Testis (tissue), 3 donors: ENCODE measurements around the gene ARHGAP31. TPM values are rescaled to one million over a fixed set of nuclear protein-coding genes. Genes with fewer than 3 reads are reported as not detected.
"Not testable (repeated sequence)": the region's sequence is repeated elsewhere in the genome, so short reads cannot be mapped to it uniquely, and the experiment has no call there.

ENCODE experiments used
- DNase-seq: peaks from one replicate; pipeline ENCODE4 v3.0.0-alpha.2; 2019
- H3K27ac ChIP-seq, 2 donors: fragments of 200-600 bp; sonication (generic); one replicate each; pipeline ENCODE4 v1.5.1; 2019
- H3K27me3 ChIP-seq: fragments of 200-600 bp; sonication (generic); one replicate; pipeline ENCODE4 v1.5.1; 2019
- H3K36me3 ChIP-seq: fragments of 200-600 bp; sonication (generic); one replicate; pipeline ENCODE4 v1.5.1; 2017; ENCODE audit warnings: low read depth; ENCODE audit errors: missing control alignments
- H3K4me1 ChIP-seq: fragments of 200-600 bp; sonication (generic); one replicate; pipeline ENCODE4 v1.5.1; 2019
- H3K4me3 ChIP-seq, 2 donors: fragments of 200-600 bp; sonication (generic); one replicate each; pipeline ENCODE4 v1.5.1; 2017 to 2019
- H3K9me3 ChIP-seq: fragments of 200-600 bp; sonication (generic); one replicate; pipeline ENCODE4 v1.5.1; 2017
- POLR2A ChIP-seq: fragments of 450-650 bp; IDR thresholded peaks from one replicate; pipeline ENCODE4 v1.6.1; 2017; ENCODE audit warnings: antibody characterized with exemption, mild to moderate bottlenecking, moderate library complexity
- WGBS, 2 donors: methylation state at CpG; one replicate each; pipeline ENCODE4 v1.1.5; 2018; 5-methylcytosine and 5-hydroxymethylcytosine counted together
- intact Hi-C: fragments of 100-400 bp; cut with DNase I; formaldehyde crosslinking; loops from one replicate; pipeline ENCODE4 v1.15.1; 2023; ENCODE audit warnings: low total_unique reads
- polyA plus RNA-seq: library from polyadenylated mRNA; stranded (reverse); fragments of 350-450 nt; fragmentation: Illumina TruSeq; extraction: RNeasy Lipid Tissue Mini Kit (QIAGEN cat#74804); gene quantifications from one replicate; pipeline ENCODE4 v1.2.3, GENCODE V29; 2014; ENCODE audit warnings: low read depth, low replicate concordance; ENCODE audit not compliant: insufficient read depth
- total RNA-seq, 2 donors: library from RNA; depleted of rRNA; stranded (reverse); fragments of >200 nt; gene quantifications; one replicate each; pipeline ENCODE4 v1.2.3, GENCODE V29; 2016
- TF ChIP-seq, protein P1 (sequence below), 3 experiments: fragments of 450-650 bp in 2 of 3; fragments of 200-600 bp in 1 of 3; sonication (generic) in 1 of 3; IDR thresholded peaks; one replicate each; pipeline ENCODE4 v1.5.1; 2016 to 2019; ENCODE audit warnings: antibody characterized with exemption in 3 of 3, mild to moderate bottlenecking in 2 of 3, moderate library complexity in 1 of 3

Gene ARHGAP31
- total and polyA plus RNA-seq, 3 donors from 2014 or later = 5.2 to 6.2 (median 5.6) TPM

DNA sequence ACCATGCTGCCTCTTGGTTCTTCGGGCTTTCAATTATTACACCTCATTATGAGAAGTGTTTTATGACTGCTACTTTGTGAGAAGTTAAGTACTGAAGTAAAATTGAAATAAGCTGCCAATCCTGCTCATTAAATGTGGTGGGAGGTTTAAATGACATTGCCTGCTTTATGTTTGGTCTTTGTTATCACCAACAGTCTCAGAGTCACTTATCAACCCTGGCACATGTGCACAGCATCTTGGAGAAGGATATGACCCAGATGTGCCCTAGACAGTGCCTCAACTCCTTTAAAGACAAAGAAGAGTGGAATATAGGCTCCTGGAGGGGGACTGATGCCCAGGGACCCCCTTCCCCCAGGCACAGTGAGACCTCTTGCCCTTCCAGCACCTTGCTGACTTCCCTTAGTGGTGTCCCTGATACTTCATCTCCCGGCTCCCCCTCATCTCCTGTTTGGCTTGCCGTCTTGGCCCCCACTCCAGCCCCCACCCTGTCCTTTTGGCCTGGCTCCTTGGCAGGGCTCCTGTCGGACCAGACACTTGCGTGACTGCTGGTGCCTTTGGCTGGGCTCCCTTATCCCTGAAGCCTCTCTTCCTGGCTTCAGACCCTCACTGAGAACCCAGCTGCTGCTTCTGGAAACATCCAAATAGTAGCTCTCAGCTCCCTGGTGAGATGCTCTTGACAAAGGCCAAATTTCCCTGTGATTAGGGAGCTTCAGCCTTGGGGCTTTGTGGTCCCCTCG lies 39.8 kb downstream of the ARHGAP31 start:
- Histone ChIP-seq H3K36me3 (no peaks in the 10 kb centered on the region), H3K4me1 (peaks cover 10% of the 10 kb centered on the region), H3K27me3 (no peaks in the 10 kb centered on the region), H3K27ac (no peak overlapping the region), H3K9me3 (no peaks in the 10 kb centered on the region), H3K4me3 (no peak overlapping the region)
- TF ChIP-seq POLR2A = no peak
- TF ChIP-seq, protein P1, sequence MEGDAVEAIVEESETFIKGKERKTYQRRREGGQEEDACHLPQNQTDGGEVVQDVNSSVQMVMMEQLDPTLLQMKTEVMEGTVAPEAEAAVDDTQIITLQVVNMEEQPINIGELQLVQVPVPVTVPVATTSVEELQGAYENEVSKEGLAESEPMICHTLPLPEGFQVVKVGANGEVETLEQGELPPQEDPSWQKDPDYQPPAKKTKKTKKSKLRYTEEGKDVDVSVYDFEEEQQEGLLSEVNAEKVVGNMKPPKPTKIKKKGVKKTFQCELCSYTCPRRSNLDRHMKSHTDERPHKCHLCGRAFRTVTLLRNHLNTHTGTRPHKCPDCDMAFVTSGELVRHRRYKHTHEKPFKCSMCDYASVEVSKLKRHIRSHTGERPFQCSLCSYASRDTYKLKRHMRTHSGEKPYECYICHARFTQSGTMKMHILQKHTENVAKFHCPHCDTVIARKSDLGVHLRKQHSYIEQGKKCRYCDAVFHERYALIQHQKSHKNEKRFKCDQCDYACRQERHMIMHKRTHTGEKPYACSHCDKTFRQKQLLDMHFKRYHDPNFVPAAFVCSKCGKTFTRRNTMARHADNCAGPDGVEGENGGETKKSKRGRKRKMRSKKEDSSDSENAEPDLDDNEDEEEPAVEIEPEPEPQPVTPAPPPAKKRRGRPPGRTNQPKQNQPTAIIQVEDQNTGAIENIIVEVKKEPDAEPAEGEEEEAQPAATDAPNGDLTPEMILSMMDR (IDR thresholded peaks at IDR 0.05) = no peak
- WGBS, 2 donors = 45 to 50% methylated on average over 4 to 6 of the region's 6 CpGs
- intact Hi-C loops = no loop called here
- DNase-seq = no peak

DNA sequence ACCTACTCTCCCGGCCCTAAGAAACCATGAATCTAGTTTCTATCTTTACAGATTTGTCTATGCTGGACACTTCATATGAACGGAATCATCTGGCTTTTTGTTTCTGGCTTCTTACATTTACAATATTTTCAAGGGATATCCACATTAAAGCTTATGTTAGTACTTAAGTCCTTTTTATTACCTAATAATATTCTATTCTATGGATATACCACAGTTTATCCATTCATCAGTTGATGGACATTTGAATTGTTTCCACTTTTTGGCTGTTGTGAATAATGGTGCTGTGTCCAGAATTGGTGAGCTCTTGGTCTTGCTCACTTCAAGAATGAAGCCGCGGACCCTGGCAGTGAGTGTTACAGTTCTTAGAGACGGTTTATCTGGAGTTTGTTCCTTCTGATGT lies 42.6 kb downstream of the ARHGAP31 start:
- WGBS, 2 donors = 93 to 94% methylated on average over 5 of the region's 5 CpGs
- H3K4me1 ChIP-seq = peaks cover 10% of the 10 kb centered on the region
- no peak for TF ChIP-seq POLR2A
- TF ChIP-seq, protein P1 (IDR thresholded peaks at IDR 0.05) = no peak

DNA sequence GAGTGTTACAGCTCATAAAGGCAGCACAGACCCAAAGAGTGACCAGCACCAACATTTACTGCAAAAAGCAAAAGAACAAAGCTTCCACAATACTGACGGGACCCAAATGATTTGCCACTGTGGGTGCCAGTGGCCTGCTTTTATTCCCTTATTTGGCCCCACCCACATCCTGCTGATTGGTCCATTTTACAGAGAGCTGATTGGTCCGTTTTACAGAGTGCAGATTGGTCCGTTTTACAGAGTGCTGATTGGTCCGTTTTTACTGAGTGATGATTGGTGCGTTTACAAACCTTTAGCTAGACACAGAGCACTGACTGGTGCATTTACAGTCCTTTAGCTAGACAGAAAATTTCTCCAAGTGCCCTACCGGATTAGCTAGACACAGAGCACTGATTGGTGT lies 43.2 kb downstream of the ARHGAP31 start:
- H3K27me3 ChIP-seq, H3K4me3 ChIP-seq, H3K9me3 ChIP-seq, H3K36me3 ChIP-seq, H3K27ac ChIP-seq, intact Hi-C loops, H3K4me1 ChIP-seq: not testable (repeated sequence)
- DNase-seq = peak; percentile 49
- WGBS, 2 donors = 77 to 86% methylated on average over 6 of the region's 6 CpGs

More for the DNA sequence above, 42.6 kb downstream of the ARHGAP31 start:
- DNase-seq = no peak
- intact Hi-C loops = no loop called here
- Histone ChIP-seq H3K27me3 (no peaks in the 10 kb centered on the region), H3K27ac (no peak overlapping the region), H3K9me3 (no peaks in the 10 kb centered on the region), H3K4me3 (no peak overlapping the region), H3K36me3 (no peaks in the 10 kb centered on the region)

DNA sequence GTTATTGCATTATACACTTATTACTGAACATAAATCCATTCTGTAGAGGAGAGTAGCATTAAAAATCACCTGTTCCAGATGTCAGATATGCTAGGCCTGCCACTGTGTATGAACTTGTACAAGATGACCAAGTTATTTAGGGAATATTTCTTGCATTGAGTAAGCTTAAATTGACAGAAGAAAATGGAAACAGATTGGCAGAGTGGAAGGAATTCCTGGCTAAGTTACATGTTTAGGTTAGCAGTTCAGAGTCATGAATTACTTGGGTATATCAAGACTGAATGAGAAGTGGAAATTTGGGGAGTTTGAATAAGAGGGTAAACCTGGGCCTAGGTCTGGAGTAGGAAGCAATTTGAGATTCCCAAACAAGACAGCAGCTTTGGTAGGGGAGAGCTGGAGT lies 44.6 kb downstream of the ARHGAP31 start:
- intact Hi-C loops = no loop called here
- Histone ChIP-seq H3K9me3 (no peaks in the 10 kb centered on the region), H3K4me1 (peaks cover 5% of the 10 kb centered on the region), H3K27me3 (no peaks in the 10 kb centered on the region), H3K36me3 (no peaks in the 10 kb centered on the region), H3K27ac (no peak overlapping the region), H3K4me3 (no peak overlapping the region)
- DNase-seq = no peak
- no peak for TF ChIP-seq POLR2A
- TF ChIP-seq, protein P1 (IDR thresholded peaks at IDR 0.05) = no peak

DNA sequence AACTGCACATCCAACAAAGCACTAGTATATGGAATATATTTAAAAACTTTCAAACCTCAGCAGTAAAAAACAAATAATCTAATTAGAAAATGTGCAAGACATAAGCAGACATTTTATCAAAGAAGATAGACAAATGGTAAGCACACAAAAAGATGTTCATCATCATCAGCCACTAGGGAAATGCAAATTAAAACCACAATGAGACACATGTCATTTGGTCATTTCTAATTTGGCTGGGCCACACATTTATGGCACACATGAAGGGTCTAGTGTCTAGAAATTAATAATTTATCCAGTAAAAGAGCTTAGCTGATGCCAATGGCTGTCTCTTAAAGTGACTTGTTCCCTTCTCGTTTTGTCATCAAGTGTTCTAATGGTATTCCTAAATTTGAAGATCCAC lies 45.8 kb downstream of the ARHGAP31 start:
- no peak for DNase-seq
- Histone ChIP-seq H3K9me3 (no peaks in the 10 kb centered on the region), H3K27ac (no peak overlapping the region), H3K36me3 (no peaks in the 10 kb centered on the region), H3K27me3 (no peaks in the 10 kb centered on the region), H3K4me3 (no peak overlapping the region), H3K4me1 (no peaks in the 10 kb centered on the region)
- intact Hi-C loops = no loop called here
- TF ChIP-seq POLR2A = no peak
- TF ChIP-seq, protein P1 (IDR thresholded peaks at IDR 0.05) = no peak
- WGBS, 2 donors = 69 to 90% methylated on average over 1 of the region's 1 CpG
